Activated CD8-positive, alpha-beta memory T cell treated with anti-CD3 and anti-CD28 coated beads, Interleukin-2, amount 50 U/mL, for 1 hour (primary cell): ENCODE data around the gene EFNB3.

Experiments used
- DNase-seq: peaks from one replicate; pipeline ENCODE4 v3.0.0-alpha.2; 2020; ENCODE audit errors: extremely low read depth

Gene EFNB3, protein sequence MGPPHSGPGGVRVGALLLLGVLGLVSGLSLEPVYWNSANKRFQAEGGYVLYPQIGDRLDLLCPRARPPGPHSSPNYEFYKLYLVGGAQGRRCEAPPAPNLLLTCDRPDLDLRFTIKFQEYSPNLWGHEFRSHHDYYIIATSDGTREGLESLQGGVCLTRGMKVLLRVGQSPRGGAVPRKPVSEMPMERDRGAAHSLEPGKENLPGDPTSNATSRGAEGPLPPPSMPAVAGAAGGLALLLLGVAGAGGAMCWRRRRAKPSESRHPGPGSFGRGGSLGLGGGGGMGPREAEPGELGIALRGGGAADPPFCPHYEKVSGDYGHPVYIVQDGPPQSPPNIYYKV

GRCh38 chr17:7704601-7705268 lies at the start of gene EFNB3:
EFNB3 (plus strand) TSS chr17:7705202; CDS start chr17:7705599, 397 bp downstream.
- DNase-seq, result no peak

DNA sequence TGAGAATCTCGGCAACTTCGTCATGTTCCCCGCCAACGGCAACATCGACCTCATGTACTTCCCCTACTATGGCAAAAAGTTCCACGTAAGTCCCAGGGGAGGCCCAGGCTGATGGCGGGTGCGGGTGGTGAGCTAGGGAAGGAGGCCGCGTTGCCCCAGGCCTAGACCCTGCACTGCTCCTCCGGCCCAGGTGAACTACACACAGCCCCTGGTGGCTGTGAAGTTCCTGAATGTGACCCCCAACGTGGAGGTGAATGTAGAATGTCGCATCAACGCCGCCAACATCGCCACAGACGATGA lies 49.5 kb upstream of the EFNB3 start:
- no peak for DNase-seq

DNA sequence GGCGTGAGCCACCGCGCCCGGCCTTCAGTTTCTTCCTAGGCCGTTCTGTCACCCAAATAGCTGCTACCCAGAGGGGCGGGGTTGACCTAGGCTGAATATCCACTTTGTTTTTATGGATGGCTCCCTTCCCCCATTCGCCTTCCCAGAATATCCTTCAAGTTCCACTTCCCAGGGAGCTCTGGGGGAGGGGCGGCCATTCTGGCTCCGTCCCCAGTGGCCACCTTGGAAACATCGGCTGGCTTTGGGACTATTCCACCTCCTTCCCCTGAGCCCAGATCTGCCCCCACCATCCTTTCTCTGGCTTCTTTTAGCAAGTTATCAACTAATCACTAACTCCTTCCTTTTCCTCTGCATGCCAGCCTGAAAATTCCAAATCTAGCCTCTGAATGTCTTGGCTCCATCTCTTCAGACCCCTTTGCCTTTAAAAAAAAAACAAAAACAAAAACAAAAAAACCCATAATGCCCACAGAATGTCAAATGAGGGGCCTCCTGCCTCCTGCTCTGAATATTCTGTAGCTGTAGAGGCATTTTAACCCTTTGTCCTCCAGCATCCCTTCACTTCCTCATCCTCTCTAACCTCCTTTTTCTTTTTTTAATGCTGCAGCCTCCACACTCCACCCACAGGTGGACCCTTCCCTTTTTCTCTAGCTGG lies 47.9 kb upstream of the EFNB3 start:
- no peak for DNase-seq

- no peak for DNase-seq
Measured at GRCh38 chr17:7667656-7668406, 37.2 kb upstream of the EFNB3 start.

DNA sequence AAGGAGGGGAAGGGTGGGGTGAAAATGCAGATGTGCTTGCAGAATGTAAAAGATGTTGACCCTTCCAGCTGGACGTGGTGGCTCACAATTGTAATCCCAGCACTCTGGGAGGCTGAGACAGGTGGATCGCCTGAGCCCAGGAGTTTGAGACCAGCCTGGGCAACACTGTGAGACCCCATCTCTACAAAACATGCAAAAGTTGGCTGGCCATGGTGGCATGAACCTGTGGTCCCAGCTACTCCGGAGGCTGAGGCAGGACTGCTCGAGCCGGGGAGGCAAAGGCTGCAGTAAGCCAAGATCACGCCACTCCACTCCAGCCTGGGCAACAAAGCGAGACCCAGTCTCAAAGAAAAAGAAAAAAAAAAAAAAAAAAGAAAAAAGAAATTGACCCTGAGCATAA lies 36.5 kb upstream of the EFNB3 start:
- DNase-seq, result no peak

DNA sequence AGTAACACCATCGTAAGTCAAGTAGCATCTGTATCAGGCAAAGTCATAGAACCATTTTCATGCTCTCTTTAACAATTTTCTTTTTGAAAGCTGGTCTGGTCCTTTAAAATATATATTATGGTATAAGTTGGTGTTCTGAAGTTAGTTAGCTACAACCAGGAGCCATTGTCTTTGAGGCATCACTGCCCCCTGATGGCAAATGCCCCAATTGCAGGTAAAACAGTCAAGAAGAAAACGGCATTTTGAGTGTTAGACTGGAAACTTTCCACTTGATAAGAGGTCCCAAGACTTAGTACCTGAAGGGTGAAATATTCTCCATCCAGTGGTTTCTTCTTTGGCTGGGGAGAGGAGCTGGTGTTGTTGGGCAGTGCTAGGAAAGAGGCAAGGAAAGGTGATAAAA lies 31.8 kb upstream of the EFNB3 start:
- DNase-seq, result no peak

GRCh38 chr17:7674934-7675333 lies 30.1 kb upstream of the EFNB3 start:
- DNase-seq, result no peak

DNA sequence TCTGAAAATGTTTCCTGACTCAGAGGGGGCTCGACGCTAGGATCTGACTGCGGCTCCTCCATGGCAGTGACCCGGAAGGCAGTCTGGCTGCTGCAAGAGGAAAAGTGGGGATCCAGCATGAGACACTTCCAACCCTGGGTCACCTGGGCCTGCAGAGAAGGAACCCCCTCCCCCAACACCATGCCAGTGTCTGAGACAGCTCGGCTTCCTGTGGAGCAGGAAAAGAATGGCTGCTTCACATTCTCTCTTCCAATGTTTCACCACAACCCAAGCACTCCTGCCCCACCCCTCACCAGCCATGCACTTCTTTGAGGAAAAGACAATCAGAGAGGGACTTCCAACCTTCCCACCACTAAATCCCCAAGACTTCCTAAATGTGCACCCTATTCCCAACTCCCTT lies 28.5 kb upstream of the EFNB3 start:
- no peak for DNase-seq

GRCh38 chr17:7677388-7678067 lies 27.5 kb upstream of the EFNB3 start:
- no peak for DNase-seq

GRCh38 chr17:7684851-7685532 lies 20.0 kb upstream of the EFNB3 start:
- DNase-seq, result no peak

- peak; percentile 53 for DNase-seq
Measured at GRCh38 chr17:7685533-7686221, 19.3 kb upstream of the EFNB3 start.

- peak; percentile 59 for DNase-seq
Measured at GRCh38 chr17:7686222-7687071, 18.6 kb upstream of the EFNB3 start.

DNA sequence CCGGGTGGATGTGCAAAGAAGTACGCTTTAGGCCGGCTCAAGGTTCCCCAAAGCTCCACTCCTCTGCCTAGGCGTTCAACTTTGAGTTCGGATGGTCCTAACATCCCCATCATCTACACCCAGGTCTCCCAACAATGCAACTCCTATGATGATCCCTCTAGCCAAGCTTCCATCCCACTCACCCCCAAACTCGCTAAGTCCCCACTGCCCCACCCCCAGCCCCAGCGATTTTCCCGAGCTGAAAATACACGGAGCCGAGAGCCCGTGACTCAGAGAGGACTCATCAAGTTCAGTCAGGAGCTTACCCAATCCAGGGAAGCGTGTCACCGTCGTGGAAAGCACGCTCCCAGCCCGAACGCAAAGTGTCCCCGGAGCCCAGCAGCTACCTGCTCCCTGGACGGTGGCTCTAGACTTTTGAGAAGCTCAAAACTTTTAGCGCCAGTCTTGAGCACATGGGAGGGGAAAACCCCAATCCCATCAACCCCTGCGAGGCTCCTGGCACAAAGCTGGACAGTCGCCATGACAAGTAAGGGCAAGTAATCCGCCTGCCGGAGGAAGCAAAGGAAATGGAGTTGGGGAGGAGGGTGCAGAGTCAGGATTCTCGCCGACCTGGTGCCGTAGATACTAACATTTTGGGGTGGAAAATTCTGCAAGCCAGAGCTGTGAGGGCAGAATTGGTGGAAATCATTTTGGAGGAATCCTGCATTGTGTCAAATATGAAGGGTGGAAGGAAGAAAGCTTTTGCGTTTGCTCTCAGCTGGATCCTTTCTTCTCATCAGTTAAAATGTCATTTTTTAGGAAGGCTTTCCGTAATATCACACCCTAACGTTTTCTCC lies 17.7 kb upstream of the EFNB3 start, which contains the start of gene TP53:
Gene TP53, minus strand, starts transcription at position 419 of the 836 bp plus-strand sequence. CDS start 10,896 bp downstream, outside the sequence.
- peak; percentile 73 for DNase-seq

DNA sequence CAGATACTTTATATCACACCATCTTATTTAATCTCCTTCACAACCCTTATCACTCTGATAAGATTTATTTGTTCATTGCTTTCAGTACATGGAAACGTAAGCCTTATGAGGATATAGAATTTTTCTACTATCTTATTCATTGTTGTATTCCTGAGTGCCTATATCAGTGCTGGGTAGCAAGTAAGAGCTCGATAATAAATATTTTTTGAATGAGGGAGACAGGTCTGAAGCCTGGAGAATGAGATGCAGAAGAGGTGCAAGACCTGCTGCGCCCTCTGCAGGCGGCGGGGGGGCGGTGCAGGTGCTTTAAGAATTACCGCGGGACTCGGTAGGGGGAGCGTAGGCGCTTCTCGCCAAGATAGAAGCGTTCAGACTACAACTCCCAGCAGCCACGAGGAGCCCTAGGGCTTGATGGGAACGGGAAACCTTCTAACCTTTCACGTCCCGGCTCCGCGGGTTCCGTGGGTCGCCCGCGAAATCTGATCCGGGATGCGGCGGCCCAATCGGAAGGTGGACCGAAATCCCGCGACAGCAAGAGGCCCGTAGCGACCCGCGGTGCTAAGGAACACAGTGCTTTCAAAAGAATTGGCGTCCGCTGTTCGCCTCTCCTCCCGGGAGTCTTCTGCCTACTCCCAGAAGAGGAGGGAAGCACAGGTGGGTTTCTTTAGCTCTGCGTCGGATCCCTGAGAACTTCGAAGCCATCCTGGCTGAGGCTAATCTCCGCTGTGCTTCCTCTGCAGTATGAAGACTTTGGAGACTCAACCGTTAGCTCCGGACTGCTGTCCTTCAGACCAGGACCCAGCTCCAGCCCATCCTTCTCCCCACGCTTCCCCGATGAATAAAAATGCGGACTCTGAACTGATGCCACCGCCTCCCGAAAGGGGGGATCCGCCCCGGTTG lies 16.8 kb upstream of the EFNB3 start, which contains the start of gene WRAP53:
Gene WRAP53, plus strand, starts transcription at position 570 of the 900 bp plus-strand sequence. Its CDS starts 172 bp downstream, at position 742.
- DNase-seq, result peak; percentile 76

DNA sequence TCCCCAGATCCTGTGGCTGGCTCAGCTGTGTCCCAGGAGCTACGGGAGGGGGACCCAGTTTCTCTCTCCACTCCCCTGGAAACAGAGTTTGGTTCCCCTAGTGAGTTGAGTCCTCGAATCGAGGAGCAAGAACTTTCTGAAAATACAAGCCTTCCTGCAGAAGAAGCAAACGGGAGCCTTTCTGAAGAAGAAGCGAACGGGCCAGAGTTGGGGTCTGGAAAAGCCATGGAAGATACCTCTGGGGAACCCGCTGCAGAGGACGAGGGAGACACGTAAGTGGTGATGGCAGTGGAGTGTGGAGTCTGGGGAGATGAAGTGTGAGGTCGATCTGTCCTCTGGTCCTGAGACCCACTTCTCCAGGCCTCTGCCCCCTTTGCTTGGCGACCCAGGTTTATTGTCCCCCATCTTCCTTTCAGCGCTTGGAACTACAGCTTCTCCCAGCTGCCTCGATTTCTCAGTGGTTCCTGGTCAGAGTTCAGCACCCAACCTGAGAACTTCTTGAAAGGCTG lies 16.1 kb upstream of the EFNB3 start:
- DNase-seq, result no peak

DNA sequence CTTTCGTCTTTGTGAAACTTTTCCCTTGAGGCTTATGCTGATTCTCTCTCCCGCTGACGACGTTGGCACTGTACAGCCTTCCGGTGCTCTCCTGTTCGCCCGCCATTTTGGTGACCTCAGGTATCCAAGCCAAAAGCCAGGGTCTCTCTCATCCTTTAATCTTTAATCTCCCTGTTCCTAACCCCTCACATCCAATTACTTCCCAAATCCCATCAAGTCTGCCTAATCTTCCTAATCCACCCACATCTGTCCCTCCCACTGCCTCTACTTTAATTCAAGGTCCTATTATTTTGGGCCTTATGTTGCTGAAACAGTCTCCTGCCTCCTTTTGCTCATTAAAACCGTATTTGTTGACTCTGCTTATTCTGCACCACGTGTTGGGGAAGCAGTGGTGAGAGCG lies 9.4 kb upstream of the EFNB3 start:
- no peak for DNase-seq
